HUES48 (cell line): ENCODE results near the gene SLC38A2.
A peak's percentile ranks its signal among the peaks of the same experiment; 100 is the strongest.
"Not testable (repeated sequence)": the region's sequence is repeated elsewhere in the genome, so short reads cannot be mapped to it uniquely, and the experiment has no call there.

Experiments used
- H3K27ac ChIP-seq: one replicate; pipeline ENCODE4 v1.7.0; 2013; ENCODE audit warnings: low read depth, low read length, inconsistent platforms
- H3K27me3 ChIP-seq: 2 replicates; pipeline ENCODE4 v1.6.1; 2013; ENCODE audit warnings: mild to moderate bottlenecking, low read length; ENCODE audit not compliant: control insufficient read depth, insufficient read depth
- H3K36me3 ChIP-seq: 2 replicates; pipeline ENCODE4 v1.6.1; 2013; ENCODE audit warnings: low read length; ENCODE audit not compliant: control insufficient read depth, insufficient read depth
- H3K4me1 ChIP-seq: 2 replicates; pipeline ENCODE4 v1.6.1; 2013; ENCODE audit warnings: mild to moderate bottlenecking, low read length; ENCODE audit not compliant: control insufficient read depth, insufficient read depth
- H3K4me3 ChIP-seq: 2 replicates; pipeline ENCODE4 v1.5.1; 2013; ENCODE audit warnings: mild to moderate bottlenecking, low read depth, low read length
- H3K9ac ChIP-seq: 2 replicates; pipeline ENCODE4 v1.6.1; 2013; ENCODE audit warnings: mild to moderate bottlenecking, low read depth, low read length, moderate library complexity
- H3K9me3 ChIP-seq: 2 replicates; pipeline ENCODE4 v1.6.1; 2013; ENCODE audit warnings: low read length; ENCODE audit not compliant: control insufficient read depth, insufficient read depth

The SLC38A2 gene

GRCh38 chr12:46351138-46351537, 21.4 kb downstream of the SLC38A2 start:
- H3K9ac ChIP-seq = no peak overlapping the region
- H3K27me3 ChIP-seq = no peaks in the 10 kb centered on the region
- H3K36me3 ChIP-seq = no peaks in the 10 kb centered on the region
- no peak overlapping the region for H3K4me3 ChIP-seq
- no peak overlapping the region for H3K27ac ChIP-seq
- H3K9me3 ChIP-seq = no peaks in the 10 kb centered on the region
- no peaks in the 10 kb centered on the region for H3K4me1 ChIP-seq

- Histone ChIP-seq H3K9ac (no peak overlapping the region), H3K27ac (no peak overlapping the region), H3K27me3 (no peaks in the 10 kb centered on the region), H3K9me3 (no peaks in the 10 kb centered on the region), H3K4me1 (no peaks in the 10 kb centered on the region), H3K4me3 (no peak overlapping the region), H3K36me3 (no peaks in the 10 kb centered on the region)
Measured at GRCh38 chr12:46349253-46349652, 23.3 kb downstream of the SLC38A2 start.

- H3K4me3 ChIP-seq = no peak overlapping the region
- no peak overlapping the region; the same call in 1 of the 2 replicates for H3K9ac ChIP-seq
- no peaks in the 10 kb centered on the region for H3K27me3 ChIP-seq
- peaks cover 4% of the 10 kb centered on the region; the same call in 1 of the 2 replicates for H3K4me1 ChIP-seq
- no peaks in the 10 kb centered on the region for H3K36me3 ChIP-seq
- H3K27ac ChIP-seq = no peak overlapping the region
- no peaks in the 10 kb centered on the region for H3K9me3 ChIP-seq
Measured at GRCh38 chr12:46343118-46343852, 29.3 kb downstream of the SLC38A2 start.

- Histone ChIP-seq H3K27ac (no peak overlapping the region), H3K4me1 (peaks cover 4% of the 10 kb centered on the region; the same call in 1 of the 2 replicates), H3K9me3 (no peaks in the 10 kb centered on the region), H3K27me3 (no peaks in the 10 kb centered on the region), H3K9ac (no peak overlapping the region; the same call in 1 of the 2 replicates), H3K4me3 (no peak overlapping the region), H3K36me3 (no peaks in the 10 kb centered on the region)
Measured at GRCh38 chr12:46342562-46343033, 30.0 kb downstream of the SLC38A2 start.

- no peaks in the 10 kb centered on the region for H3K36me3 ChIP-seq
- no peaks in the 10 kb centered on the region for H3K27me3 ChIP-seq
- H3K4me3 ChIP-seq = no peak overlapping the region
- no peak overlapping the region for H3K9ac ChIP-seq
- H3K4me1 ChIP-seq = peaks cover 4% of the 10 kb centered on the region; the same call in 1 of the 2 replicates
- no peaks in the 10 kb centered on the region for H3K9me3 ChIP-seq
- H3K27ac ChIP-seq = no peak overlapping the region
Measured at GRCh38 chr12:46339051-46339450, 33.5 kb downstream of the SLC38A2 start.

GRCh38 chr12:46332260-46332659, 40.3 kb downstream of the SLC38A2 start:
- Histone ChIP-seq H3K9ac (no peak overlapping the region), H3K36me3 (no peaks in the 10 kb centered on the region), H3K4me1 (no peaks in the 10 kb centered on the region)

GRCh38 chr12:46325075-46325474, 47.5 kb downstream of the SLC38A2 start:
- not testable (repeated sequence) for H3K27ac ChIP-seq, H3K36me3 ChIP-seq, H3K27me3 ChIP-seq, H3K4me3 ChIP-seq, H3K9ac ChIP-seq
- Histone ChIP-seq H3K9me3 (peaks cover 21% of the 10 kb centered on the region), H3K4me1 (peaks cover 10% of the 10 kb centered on the region)

More at GRCh38 chr12:46332260-46332659, 40.3 kb downstream of the SLC38A2 start:
- no peak overlapping the region for H3K27ac ChIP-seq
- no peaks in the 10 kb centered on the region for H3K27me3 ChIP-seq
- no peak overlapping the region for H3K4me3 ChIP-seq
- H3K9me3 ChIP-seq = no peaks in the 10 kb centered on the region; the same call in 1 of the 2 replicates

- Histone ChIP-seq H3K27me3 (no peaks in the 10 kb centered on the region), H3K4me1 (peaks cover 28% of the 10 kb centered on the region), H3K27ac (peak overlapping the region; percentile 95), H3K9me3 (peaks cover 21% of the 10 kb centered on the region), H3K4me3 (no peak overlapping the region), H3K36me3 (no peaks in the 10 kb centered on the region), H3K9ac (no peak overlapping the region)
Measured at GRCh38 chr12:46320731-46321130, 51.8 kb downstream of the SLC38A2 start.

- H3K4me3 ChIP-seq = no peak overlapping the region
- peaks cover 18% of the 10 kb centered on the region for H3K9me3 ChIP-seq
- H3K27ac ChIP-seq = no peak overlapping the region
- H3K36me3 ChIP-seq = no peaks in the 10 kb centered on the region
- H3K9ac ChIP-seq = no peak overlapping the region
- no peaks in the 10 kb centered on the region for H3K27me3 ChIP-seq
- peaks cover 28% of the 10 kb centered on the region for H3K4me1 ChIP-seq
Measured at GRCh38 chr12:46318037-46318436, 54.5 kb downstream of the SLC38A2 start.
